Endothelial cell of umbilical vein (primary cell): ENCODE results near the gene DGCR8. TPM values are rescaled to one million over a fixed set of nuclear protein-coding genes. Genes with fewer than 3 reads are reported as not detected.

ENCODE experiments used
- BruUV-seq: library from RNA; stranded (reverse); fragments of 400-500 nt; replicated peaks from 2 replicates; lab custom pipeline; 2021; lab: Mats Ljungman, UMichigan
- CTCF ChIA-PET: fragments of 300-600, 350-600 bp; sonication (Branson Sonifier 250); formaldehyde crosslinking; loops from one replicate; lab custom pipeline; 2021; ENCODE audit warnings: antibody characterized with exemption, inconsistent platforms; lab: Charles Lee
- POLR2A ChIA-PET: fragments of 300-600, 350-600 bp; sonication (Branson Sonifier 250); formaldehyde crosslinking; loops from one replicate; lab custom pipeline; 2021; ENCODE audit warnings: antibody characterized with exemption, inconsistent platforms; lab: Charles Lee
- DNase-seq: peaks from one replicate; pipeline ENCODE4 v3.0.0-alpha.2; 2011; ENCODE audit warnings: low read depth, low spot score
- FAIRE-seq: peaks from 2 replicates; lab custom pipeline; 2011; peaks lifted over from hg19 to GRCh38; lab: Jason Lieb, UNC
- H2AFZ ChIP-seq: 2 replicates; pipeline ENCODE4 v1.6.0; 2012; ENCODE audit warnings: low read depth, low read length, control low read depth, inconsistent platforms
- H3K27ac ChIP-seq: 2 replicates; pipeline ENCODE4 v1.5.1; 2011; ENCODE audit warnings: low read depth, mild to moderate bottlenecking, control low read depth, low read length, moderate library complexity; ENCODE audit not compliant: insufficient read depth
- H3K27me3 ChIP-seq, 2 experiments: 2 replicates each; pipeline versions ENCODE4 v1.6.0 to v1.6.1; 2011; ENCODE audit warnings: low read length in 2 of 2, mixed read lengths in 1 of 2; ENCODE audit not compliant: control insufficient read depth in 2 of 2, insufficient read depth in 2 of 2
- H3K36me3 ChIP-seq, 2 experiments: 2 replicates in 1 of 2; 3 replicates in 1 of 2; pipeline ENCODE4 v1.5.1; 2011; ENCODE audit warnings: low read length in 2 of 2, mild to moderate bottlenecking in 1 of 2, moderate library complexity in 1 of 2; ENCODE audit not compliant: control insufficient read depth in 2 of 2, insufficient read depth in 2 of 2; ENCODE audit errors: extremely low read depth in 1 of 2
- H3K4me1 ChIP-seq: 3 replicates; pipeline ENCODE4 v1.5.1; 2011; ENCODE audit warnings: mild to moderate bottlenecking, low read length; ENCODE audit not compliant: control insufficient read depth, insufficient read depth; ENCODE audit errors: extremely low read depth
- H3K4me2 ChIP-seq: 2 replicates; pipeline ENCODE4 v1.6.1; 2011; ENCODE audit warnings: low read length, control low read depth, mixed read lengths; ENCODE audit not compliant: insufficient read depth
- H3K4me3 ChIP-seq, 3 experiments: fragments of 200-600 bp in 1 of 3; sonication (generic), shearing (Covaris generic) in 1 of 3; replicated peaks in 1 of 3; 2 replicates each; pipeline ENCODE4 v1.5.1; 2011 to 2016; ENCODE audit warnings: control low read depth in 3 of 3, low read length in 3 of 3, mild to moderate bottlenecking in 2 of 3, inconsistent platforms in 1 of 3, low read depth in 1 of 3, moderate library complexity in 1 of 3; ENCODE audit not compliant: insufficient read depth in 1 of 3
- H3K79me2 ChIP-seq: 2 replicates; pipeline ENCODE4 v1.6.0; 2012; ENCODE audit warnings: low read length, inconsistent platforms; ENCODE audit not compliant: control insufficient read depth, insufficient read depth
- H3K9ac ChIP-seq: replicated peaks from 2 replicates; pipeline ENCODE3; 2011; ENCODE audit warnings: low read length, control low read depth; ENCODE audit not compliant: insufficient read depth; ENCODE audit errors: extremely low read depth
- H3K9me1 ChIP-seq: replicated peaks from 3 replicates; pipeline ENCODE4 v1.6.0; 2011; ENCODE audit warnings: mild to moderate bottlenecking, low read length; ENCODE audit not compliant: control insufficient read depth, insufficient read depth; ENCODE audit errors: extremely low read depth
- H3K9me3 ChIP-seq: replicated peaks from 2 replicates; pipeline ENCODE4 v1.5.1; 2012; ENCODE audit warnings: low read length, inconsistent platforms; ENCODE audit not compliant: control insufficient read depth, insufficient read depth
- H4K20me1 ChIP-seq: replicated peaks from 2 replicates; pipeline ENCODE3; 2011; ENCODE audit warnings: mild to moderate bottlenecking, low read length; ENCODE audit not compliant: control insufficient read depth, insufficient read depth; ENCODE audit errors: extremely low read depth
- CTCF ChIP-seq, 2 donors: IDR thresholded peaks; 1 replicate in 1 of 2; 2 replicates in 1 of 2; pipeline ENCODE4 v1.5.1; 2011; ENCODE audit warnings: low read length in 2 of 2, mild to moderate bottlenecking in 2 of 2, moderate library complexity in 2 of 2, control low read depth in 1 of 2, inconsistent platforms in 1 of 2, low read depth in 1 of 2; ENCODE audit not compliant: insufficient read depth in 1 of 2; ENCODE audit errors: extremely low read depth in 1 of 2
- EZH2 ChIP-seq: IDR thresholded peaks from 2 replicates; pipeline ENCODE4 v1.6.1; 2012; ENCODE audit warnings: borderline replicate concordance, low read depth, mild to moderate bottlenecking, moderate library complexity, low read length, inconsistent platforms; ENCODE audit not compliant: severe bottlenecking
- FOS ChIP-seq: IDR thresholded peaks from 2 replicates; pipeline ENCODE4 v1.6.1; 2011; ENCODE audit warnings: mild to moderate bottlenecking, low read length, moderate library complexity, borderline replicate concordance; ENCODE audit not compliant: insufficient read depth
- GATA2 ChIP-seq: IDR thresholded peaks from 2 replicates; pipeline ENCODE4 v1.7.0; 2011; ENCODE audit warnings: low read depth, mild to moderate bottlenecking, moderate library complexity, mixed read lengths, low read length; ENCODE audit not compliant: insufficient read length, insufficient read depth
- JUN ChIP-seq: IDR thresholded peaks from 2 replicates; pipeline ENCODE4 v1.6.1; 2011; ENCODE audit warnings: borderline replicate concordance, low read depth; ENCODE audit not compliant: insufficient read length, insufficient read depth
- MAX ChIP-seq: IDR thresholded peaks from 2 replicates; pipeline ENCODE4 v1.6.1; 2011; ENCODE audit not compliant: insufficient read depth, insufficient read length
- MYC ChIP-seq: IDR thresholded peaks from one replicate; pipeline ENCODE4 v1.6.1; 2011; ENCODE audit warnings: mild to moderate bottlenecking, low read depth, low read length
- POLR2A ChIP-seq: IDR thresholded peaks from 2 replicates; pipeline ENCODE4 v1.6.1; 2012; ENCODE audit warnings: low read depth, mild to moderate bottlenecking, control low read depth, low read length
- POLR2AphosphoS5 ChIP-seq: IDR thresholded peaks from 2 replicates; pipeline ENCODE4 v1.6.1; 2012; ENCODE audit warnings: low read depth, mild to moderate bottlenecking, control low read depth, low read length, moderate library complexity; ENCODE audit not compliant: insufficient read depth
- dilution Hi-C: fragments of 300-500 bp; cut with MboI; formaldehyde crosslinking; loops from one replicate; pipeline ENCODE4 v1.15.0; 2019; ENCODE audit warnings: low sequenced_read_pairs; ENCODE audit not compliant: extremely low pct_ligation_motif_present
- intact Hi-C: fragments of 100-400 bp; cut with micrococcal nuclease; formaldehyde crosslinking; loops from one replicate; pipeline ENCODE4 v1.10.0; 2022
- polyA plus RNA-seq, 4 experiments: library from polyadenylated mRNA; depleted of rRNA in 3 of 4; stranded (reverse) in 3 of 4; unstranded in 1 of 4; fragments of >200 nt; gene quantifications; 2 replicates each; pipeline versions ENCODE4 v1.2.1 to v1.2.3, GENCODE V29; 2011 to 2012; ENCODE audit warnings: missing spikeins in 1 of 4
- total RNA-seq: library from RNA; stranded (reverse); gene quantifications from 2 replicates; pipeline ENCODE4 v1.2.3, GENCODE V29; 2021

The DGCR8 gene
- total and polyA plus RNA-seq, 2 donors (not counting 3 experiments of a cell fraction or from before 2014, with no cell fraction given), result 32.7 to 64.2 TPM

GRCh38 chr22:20125201-20126174 lies 45.4 kb downstream of the DGCR8 start:
- FAIRE-seq, result no peak
- Histone ChIP-seq H2AFZ (no peak overlapping the region), H3K9me3 (no peaks in the 10 kb centered on the region), H3K9ac (no peak overlapping the region), H3K4me3 (no peak overlapping the region), H3K4me1 (no peaks in the 10 kb centered on the region), H4K20me1 (no peaks in the 10 kb centered on the region), H3K27ac (no peak overlapping the region), H3K79me2 (peaks cover 33% of the 10 kb centered on the region), H3K36me3 (peaks cover 5 to 29% of the 10 kb centered on the region in 2 experiments), H3K27me3 (no peaks in the 10 kb centered on the region), H3K9me1 (no peaks in the 10 kb centered on the region), H3K4me2 (no peak overlapping the region)
- POLR2A ChIA-PET, result no interaction called here
- intact Hi-C loops (no loop called here), dilution Hi-C loops (no loop called here)
- no peak for TF ChIP-seq MYC
- no peak for TF ChIP-seq MAX
- TF ChIP-seq POLR2A, result no peak
- no peak for TF ChIP-seq CTCF (IDR thresholded peaks at IDR 0.05; ENCODE audit: extremely low read depth in 1 of 2, insufficient read depth in 1 of 2, low read depth in 1 of 2, low read length in 2 of 2)
- TF ChIP-seq POLR2AphosphoS5, result no peak
- no peak for TF ChIP-seq FOS
- TF ChIP-seq JUN, result no peak
- TF ChIP-seq EZH2, result no peak
- TF ChIP-seq GATA2, result no peak
- DNase-seq, result no peak
- CTCF ChIA-PET, result interaction anchor here (0.6 kb wide), 1 partner anchor 8 kb away, joined by 4 read pairs; the partner anchor contains the start of gene TRMT2A
- BruUV-seq, result no TSS peak
